Frontal cortex (tissue), 4 donors: ENCODE measurements around the gene AHCTF1. TPM values are rescaled to one million over a fixed set of nuclear protein-coding genes. Genes with fewer than 3 reads are reported as not detected.
A peak's percentile ranks its signal among the peaks of the same experiment; 100 is the strongest.
"Not testable (repeated sequence)": the region's sequence is repeated elsewhere in the genome, so short reads cannot be mapped to it uniquely, and the experiment has no call there.

Experiments used
- DNase-seq, 2 donors: peaks; one replicate each; pipeline ENCODE4 v3.0.0; 2012; ENCODE audit warnings: low spot score in 2 of 2
- FAIRE-seq: peaks from 2 replicates; lab custom pipeline; 2012; peaks lifted over from hg19 to GRCh38; lab: Jason Lieb, UNC
- total RNA-seq: library from RNA; depleted of rRNA; stranded (reverse); fragments of >200 nt; gene quantifications from one replicate; pipeline ENCODE4 v1.2.3, GENCODE V29; 2014
- donor health status: control.
- donor health status: control.
- donor health status: control.

The AHCTF1 gene
- total RNA-seq, 1 donor from 2014 or later = 43.6 TPM

DNA sequence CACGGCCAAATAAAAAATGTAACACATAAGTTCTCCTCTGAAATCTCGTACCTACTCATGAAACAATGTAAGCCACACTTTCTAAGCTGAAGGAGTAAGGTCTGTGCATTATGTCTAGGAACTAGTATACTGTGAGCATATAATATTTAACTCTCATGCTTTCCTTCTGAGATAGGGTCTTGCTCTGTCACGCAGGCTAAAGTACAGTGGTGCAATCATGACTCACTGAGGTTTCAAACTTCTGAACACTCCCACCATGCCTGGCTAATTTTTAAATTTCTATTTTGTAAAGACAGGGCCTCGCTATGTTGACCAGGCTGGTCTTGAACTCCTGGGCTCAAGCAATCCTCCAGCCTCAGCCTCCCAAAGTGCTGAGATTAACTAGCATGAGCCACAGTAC is 71.3 kb downstream of the AHCTF1 start:
- FAIRE-seq = no peak
- DNase-seq = no peak

DNA sequence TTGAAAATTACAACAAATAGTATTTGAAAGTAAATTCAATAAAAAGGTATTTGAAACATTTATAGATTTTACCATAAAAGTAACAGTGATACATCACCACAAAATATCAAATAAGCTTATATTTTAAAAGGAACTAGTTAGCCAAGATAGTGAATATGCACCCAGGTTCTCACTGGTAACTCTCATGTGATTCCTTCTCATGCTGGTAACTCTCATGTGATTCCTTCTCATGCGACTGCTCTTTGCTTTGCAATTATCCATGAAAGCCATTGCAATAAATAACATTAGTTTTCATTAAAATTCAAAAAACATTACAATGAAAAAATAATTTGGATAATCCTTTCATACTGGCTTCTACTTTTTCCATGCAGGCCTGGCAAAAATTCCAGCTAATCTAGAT is 75.4 kb downstream of the AHCTF1 start:
- DNase-seq = no peak
- FAIRE-seq = no peak

DNA sequence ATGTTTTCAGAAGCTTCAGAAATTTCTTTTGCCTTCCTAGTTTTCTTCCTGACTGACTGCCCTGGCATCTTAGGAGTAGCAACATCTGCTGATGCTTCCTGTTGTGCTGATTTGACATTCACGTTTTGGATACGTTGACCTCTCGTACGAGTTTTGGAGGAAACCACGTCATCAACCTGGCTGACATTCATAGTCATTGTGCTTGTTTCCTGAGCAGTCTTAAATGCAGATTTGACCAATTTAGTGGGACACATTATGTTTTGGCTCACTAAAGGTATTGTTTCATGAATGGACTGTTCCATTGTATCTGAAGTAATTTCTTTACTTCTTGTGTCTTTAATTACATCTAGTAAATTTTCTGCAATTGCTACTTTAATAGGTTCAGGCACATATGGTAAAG is 81.1 kb downstream of the AHCTF1 start:
- not testable (repeated sequence) for FAIRE-seq, DNase-seq

DNA sequence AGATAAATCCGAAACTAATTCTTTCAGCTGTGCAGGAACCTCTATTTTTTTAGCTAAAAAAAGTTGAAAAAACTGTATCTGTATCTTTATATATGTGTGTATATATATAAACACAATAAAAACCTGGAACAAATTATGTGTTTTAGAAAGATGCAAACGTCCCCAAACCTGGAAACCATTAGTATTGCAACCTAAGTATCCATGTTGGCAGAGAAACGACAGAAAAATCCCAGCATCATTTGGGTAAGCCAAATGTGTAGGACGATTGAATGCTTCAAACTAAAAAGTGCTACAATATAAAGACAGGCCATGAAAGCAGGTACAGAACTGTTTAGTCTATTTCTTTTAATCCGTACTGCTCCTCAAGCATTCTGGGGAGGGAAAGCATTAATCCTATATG is 87.9 kb downstream of the AHCTF1 start:
- no peak for FAIRE-seq
- DNase-seq = no peak

DNA sequence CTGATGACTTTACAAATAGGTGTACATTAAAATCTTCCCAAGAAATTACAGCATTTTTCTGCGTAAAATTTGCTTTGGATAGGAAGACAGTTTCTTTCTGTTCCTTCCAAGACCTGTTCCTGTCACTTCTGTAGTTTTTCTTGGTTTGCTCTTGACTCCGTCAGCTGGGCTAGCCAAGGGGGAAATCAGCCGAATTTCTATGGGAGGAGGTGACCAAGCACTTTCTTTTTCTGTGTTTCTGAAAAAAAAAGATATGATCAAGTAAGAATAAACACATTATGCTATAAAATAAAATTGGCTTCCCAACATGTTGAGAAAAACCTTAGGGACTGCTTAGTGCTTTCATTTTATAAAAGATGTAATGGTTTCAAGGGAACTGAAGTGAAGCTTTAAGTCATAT is 91.0 kb downstream of the AHCTF1 start:
- not testable (repeated sequence) for FAIRE-seq, DNase-seq

DNA sequence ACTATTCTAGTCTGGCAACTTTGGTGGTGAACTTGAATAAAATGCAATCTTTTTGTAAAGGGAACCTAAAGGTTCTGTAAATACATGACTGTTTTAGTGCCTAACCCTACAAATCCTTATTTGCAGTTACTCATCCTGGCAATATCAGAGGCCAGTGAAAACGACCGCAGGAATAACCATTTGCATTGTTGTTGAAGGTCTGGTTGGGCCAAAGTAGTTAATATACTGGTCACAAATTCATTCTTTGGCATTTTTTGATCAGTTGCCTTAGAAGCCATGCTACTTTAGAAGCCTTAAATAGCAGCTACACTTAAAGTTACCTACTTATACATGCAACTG is 93.7 kb downstream of the AHCTF1 start:
- DNase-seq (no peak), FAIRE-seq (no peak)

DNA sequence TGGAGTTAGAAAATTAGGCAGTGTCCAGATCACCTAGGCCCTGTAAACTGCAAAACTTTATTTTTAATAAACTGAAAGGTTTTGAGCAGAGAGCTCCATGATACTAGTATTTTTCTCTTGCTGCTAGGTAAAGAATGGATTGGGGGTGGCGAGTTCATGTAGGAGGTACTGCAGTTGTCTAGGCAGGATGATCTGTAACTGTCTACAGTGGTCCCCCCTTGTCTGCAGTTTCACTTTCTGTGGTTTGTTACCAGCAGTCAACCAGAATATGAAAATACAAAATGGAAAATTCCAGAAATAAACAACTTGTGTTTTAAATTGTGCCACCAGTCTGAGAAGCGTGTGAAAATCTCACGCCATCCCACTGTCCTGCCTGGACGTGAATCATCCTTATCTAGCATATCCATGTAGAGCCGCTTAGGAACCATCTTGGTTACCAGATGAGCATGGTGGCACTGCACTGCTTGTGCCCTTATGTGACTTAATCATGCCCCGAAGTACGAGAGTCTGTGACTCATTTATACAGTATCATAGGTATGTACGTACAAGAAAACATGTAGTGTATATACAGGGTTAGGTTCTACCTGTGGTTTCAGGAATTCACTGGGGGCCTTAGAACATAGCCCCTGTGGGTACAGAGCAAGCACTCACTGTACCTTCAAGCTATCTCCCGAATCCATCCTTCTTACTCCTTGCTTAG is 94.2 kb downstream of the AHCTF1 start:
- no peak for FAIRE-seq
- DNase-seq = no peak

DNA sequence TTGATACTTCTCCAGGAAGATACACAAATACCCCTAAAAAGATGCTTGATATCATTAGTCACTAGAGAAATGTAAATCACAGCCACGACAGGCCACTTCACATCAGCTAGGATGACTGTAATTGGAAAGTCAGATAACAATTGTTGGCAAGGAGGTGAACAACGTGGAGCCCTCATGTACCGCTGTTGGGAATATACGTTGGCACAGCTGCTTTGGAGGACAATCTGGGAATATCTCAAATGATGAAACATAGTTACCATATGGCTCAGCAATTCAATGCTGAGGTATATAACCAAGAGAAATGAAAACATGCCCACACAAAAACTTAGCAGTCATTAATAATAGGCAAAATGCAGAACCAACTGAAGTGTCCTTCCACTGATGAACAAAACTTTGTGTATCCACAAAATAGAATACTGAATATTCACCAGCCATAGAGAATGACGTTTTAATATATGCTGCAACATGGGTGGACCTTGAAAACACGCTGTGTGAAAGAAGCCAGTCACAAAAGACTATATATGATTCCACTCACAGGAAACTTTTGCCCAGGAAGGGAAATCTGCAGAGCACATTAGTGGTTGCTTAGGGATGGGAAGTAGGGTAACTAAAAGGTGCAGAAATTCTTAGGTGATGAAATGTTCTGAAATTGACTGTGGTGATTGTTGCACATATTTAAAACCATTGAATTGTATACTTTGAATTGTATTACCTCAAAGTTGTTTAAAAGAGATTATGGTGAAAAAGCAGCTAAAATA is 95.4 kb downstream of the AHCTF1 start:
- DNase-seq (no peak), FAIRE-seq (no peak)

DNA sequence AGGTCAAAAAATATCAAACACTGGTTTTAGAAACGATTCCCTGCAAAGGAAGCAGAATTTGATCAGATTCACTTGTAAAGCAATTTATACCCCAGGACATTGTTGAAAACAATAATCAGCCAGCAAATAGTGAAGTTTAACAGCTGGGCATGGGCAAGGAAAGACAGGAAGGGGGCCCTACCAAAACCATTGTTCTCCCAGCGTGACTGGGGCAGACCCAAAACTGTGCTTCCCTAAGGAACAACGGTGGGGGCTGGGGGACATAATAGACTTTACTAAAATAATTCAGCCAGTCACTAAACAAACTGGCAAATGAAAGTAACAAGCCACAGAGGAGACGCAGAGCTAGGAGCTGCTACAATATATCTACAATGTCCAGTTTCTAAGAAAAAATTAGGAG is 100.2 kb downstream of the AHCTF1 start:
- DNase-seq = no peak
- FAIRE-seq = no peak

DNA sequence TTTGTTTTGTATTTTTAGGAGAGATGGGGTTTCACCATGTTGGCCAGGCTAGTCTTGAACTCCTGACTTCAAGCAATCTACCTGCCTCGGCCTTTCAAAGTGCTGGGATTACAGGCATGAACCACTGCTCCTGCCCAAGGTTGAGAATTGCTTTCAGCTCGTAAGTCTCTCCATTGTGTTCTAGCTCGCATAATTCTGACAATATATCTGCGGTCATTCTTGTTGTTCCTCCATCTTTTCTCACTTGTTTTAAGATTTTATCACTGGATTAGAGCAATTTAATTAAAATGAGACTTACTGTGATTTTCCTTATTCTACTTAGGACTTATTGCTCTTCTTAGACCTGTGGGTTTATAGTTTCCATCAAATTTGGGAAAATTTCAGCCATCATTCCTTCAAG is 102.9 kb downstream of the AHCTF1 start:
- FAIRE-seq (no peak), DNase-seq (no peak)

DNA sequence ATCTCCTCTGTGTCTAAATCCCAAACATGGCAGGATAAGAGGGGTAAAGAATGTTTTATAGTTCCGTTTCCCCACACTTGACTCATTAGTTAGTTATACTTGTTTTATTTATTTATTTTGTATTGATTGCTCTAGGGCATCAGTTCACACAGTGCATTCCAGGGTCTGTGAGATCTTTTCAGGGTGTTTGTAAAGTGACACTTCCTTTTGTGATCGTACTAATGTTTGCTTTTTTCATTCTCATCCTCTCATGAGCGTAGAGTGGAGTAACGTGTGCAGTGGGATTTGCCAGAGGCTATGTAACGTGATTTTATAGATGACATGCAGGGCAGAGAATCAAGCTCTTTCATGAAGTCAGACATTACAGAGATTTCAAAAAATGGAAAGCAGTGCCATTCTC is 104.4 kb downstream of the AHCTF1 start:
- DNase-seq = no peak
- no peak for FAIRE-seq

DNA sequence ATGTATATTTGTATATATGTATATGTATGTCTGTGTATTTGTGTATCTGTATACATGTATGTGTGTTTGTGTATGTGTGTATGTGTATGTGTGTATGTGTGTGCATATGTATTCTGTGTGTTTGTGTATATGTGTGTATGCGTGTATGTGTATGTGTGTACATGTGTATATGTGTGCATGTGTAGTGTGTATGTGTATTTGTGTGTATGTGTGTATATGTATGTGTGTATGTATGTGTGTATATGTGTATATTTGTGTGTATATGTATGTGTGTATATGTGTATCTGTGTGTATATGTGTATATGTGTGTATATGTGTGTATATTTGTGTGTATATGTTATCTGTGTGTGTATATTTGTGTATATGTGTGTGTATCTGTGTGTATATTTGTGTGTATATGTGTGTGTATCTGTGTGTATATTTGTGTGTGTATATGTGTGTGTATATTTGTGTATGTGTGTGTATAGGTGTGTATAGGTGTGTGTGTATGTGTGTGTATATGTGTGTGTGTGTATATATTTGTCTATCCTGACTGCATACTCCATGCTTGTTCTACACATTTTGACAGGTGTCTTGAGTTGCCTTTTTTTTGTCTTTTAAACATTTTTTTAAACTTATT is 106.1 kb downstream of the AHCTF1 start:
- DNase-seq = no peak
- peak; percentile 23 for FAIRE-seq

DNA sequence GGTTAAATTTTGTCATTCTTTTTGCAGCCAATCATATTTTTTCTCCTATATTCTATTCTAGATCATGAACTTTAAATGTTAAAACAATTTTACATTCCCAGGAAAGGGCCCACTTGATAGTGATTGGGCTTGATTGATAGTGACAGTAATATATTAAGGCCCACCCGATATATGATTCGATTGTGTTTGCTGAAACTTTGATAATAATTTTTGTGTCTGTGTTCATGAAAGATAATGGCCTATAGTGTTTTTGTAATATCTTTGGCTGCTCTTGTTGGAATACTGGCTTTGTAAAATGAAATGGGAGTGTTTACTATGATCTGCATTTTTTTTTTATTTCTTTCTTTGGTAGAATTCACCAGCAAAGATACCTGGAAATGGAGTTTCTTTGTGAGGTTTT is 107.2 kb downstream of the AHCTF1 start:
- FAIRE-seq = no peak

DNA sequence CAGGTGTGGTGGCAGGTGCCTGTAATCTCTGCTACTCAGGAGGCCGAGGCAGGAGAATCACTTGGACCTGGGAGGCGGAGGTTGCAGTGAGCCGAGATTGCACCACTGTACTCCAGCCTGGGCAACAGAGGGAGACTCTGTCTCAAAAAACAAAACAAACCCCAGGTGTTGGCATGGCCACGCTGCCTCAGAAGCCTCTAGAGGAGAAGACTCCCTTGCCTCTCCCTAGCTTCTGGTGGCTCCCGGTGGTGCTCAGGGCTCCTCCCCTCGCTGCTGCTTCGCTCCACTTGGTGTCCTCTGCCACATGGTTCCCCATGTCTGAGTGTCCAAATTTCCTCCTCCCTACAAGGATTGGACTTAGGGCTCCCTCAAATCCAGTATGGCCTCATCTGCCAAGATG is 109.6 kb downstream of the AHCTF1 start:
- not testable (repeated sequence) for DNase-seq, FAIRE-seq

More for the DNA sequence above, 107.2 kb downstream of the AHCTF1 start:
- no peak for DNase-seq

DNA sequence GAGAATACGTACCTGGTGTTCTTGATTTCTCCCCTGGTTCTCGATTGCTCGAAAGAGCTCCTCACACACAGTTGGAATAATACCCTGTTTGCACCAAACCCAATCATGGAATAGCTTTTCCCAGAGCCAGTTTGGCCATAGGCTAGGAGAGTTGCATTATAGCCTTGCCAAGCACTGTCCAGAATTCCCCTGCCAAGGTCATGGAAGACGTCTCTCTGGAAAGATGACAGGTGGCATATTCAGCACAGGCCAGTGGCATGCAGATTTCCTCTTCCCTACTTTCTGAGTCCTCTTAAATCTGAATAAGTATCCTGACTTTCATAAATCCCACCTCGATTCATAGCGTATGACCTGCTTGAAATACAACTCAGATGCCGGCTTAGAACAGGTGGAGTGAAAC is 111.1 kb downstream of the AHCTF1 start:
- no peak for DNase-seq
- FAIRE-seq = no peak

DNA sequence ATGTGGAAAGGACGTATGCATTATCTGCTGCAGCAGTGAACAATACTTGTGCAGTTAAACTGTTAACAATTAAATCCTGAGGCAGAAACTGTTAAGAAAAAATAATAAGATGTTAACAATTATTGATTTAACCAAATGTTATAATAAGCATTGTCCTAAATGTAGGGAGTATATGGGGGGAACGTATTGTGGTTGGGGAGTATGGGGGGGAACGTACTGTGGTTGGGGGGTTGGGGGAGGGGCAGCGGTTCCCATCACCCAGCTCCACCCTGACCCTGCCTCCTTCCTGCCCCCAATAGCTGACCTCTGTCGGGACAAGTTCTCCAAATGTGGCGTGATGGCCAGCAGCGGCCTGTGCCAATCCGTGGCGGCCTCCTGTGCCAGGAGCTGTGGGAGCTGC is 114.0 kb downstream of the AHCTF1 start:
- not testable (repeated sequence) for FAIRE-seq
- peak in 1 of 2 donors; percentile 76 for DNase-seq

DNA sequence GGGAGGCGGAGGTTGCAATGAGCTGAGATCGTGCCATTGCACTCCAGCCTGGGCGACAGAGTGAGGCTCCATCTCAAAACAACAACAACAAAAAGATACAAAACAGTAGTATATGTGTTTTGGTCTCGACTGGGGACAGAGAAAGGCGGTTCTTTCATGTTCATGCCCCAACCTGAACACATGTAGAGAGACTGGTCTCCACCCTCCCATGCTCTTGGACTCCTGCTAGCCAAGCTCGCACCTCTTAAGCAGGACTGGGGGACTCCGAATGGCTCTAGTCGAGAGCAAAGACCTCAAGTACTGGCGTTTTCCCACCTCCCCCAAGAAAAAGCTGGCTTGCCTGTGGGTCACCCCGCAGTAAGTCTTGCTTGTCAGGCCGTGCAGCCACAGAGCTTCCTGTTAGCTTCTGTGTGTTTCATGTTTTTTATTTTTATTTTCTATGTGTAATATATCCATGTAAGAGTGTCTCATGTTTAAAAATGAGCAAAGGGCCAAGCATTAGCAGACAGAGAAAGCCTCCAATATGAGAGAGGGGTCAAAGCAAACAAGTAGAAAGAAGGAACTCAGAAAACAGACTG is 116.0 kb downstream of the AHCTF1 start:
- no peak for DNase-seq
- FAIRE-seq = no peak

DNA sequence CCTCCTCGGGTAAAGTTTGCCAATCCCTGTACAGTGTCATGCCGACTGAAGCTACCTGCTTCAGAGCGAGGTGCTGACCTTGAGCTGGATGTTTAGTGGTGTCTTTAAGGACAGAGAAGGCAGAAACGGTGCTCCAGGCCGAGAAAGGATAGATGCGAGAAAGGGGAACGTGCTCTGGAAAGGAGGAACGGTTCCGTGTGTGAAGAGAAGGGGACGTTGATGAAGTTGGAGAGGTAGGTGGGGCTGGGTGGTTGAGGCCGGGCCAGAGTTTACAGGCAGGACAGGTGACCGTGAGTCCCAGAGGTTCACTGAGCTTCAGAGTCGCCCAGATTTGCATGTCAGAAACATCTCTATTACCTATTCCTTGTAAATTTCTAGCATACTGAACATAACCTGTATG is 116.9 kb downstream of the AHCTF1 start:
- FAIRE-seq = no peak

DNA sequence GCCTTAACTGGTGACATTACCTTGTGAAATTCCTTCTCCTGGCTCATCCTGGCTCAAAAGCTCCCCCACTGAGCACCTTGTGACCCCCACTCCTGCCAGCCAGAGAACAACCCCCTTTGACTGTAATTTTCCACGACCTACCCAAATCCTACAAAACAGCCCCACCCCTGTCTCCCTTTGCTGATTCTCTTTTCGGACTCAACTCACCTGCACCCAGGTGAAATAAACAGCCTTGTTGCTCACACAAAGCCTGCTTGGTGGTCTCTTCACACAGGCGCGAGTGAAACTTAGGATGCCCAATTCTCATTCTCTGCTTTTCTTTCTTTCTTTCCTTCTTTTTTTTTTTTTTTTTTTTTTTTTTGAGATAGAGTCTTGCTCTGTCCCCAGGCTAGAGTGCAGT is 118.4 kb downstream of the AHCTF1 start:
- not testable (repeated sequence) for DNase-seq, FAIRE-seq

More for the DNA sequence above, 116.9 kb downstream of the AHCTF1 start:
- DNase-seq = no peak

DNA sequence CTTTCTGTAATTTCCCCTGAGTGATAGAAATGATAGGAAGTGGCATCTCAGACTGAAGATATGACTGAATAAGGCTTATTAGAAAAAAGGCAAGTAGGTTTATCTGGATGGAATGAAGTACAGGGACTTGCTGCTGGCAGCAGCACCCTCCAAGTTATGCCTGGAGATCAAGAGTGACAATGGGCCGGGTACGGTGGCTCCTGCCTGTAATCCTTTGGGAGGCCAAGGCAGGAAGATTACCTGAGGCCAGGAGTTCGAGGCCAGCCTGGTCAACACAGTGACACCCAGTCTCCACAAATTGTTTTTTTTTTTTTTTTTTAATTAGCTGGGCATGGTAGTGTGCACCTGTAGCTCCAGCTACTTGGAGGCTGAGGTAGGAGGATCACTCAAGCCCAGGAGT is 119.8 kb downstream of the AHCTF1 start:
- DNase-seq = no peak
- no peak for FAIRE-seq

DNA sequence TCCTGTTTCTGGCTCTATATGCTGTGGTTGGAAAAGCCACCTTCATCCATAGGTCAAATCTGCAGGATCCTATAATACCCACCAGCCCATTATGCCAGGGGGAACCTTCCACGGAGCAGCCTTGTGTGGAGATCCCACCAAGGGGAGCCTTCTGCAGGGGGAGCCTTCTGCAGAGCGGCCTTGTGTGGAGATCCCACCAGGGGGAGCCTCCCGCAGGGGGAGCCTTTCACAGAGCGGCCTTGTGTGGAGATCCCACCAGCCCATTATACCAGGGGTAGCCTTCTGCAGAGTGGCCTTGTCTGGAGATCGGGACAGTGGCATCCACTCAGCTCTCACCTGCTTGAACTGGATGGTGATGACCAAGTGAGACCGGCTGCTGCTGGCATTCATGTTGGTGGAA is 122.3 kb downstream of the AHCTF1 start:
- FAIRE-seq (no peak), DNase-seq (no peak)
